Mammary epithelial cell (primary cell): ENCODE measurements around the gene HOXD3.

Experiments
- CTCF ChIP-seq, 2 donors: IDR thresholded peaks in 1 of 2; conservative IDR thresholded peaks in 1 of 2; 2 replicates each; pipeline ENCODE4 v1.5.1; 2011 to 2012; ENCODE audit warnings: inconsistent platforms in 2 of 2, low read length in 2 of 2, mild to moderate bottlenecking in 2 of 2, control low read depth in 1 of 2, low read depth in 1 of 2; ENCODE audit not compliant: insufficient read depth in 1 of 2; ENCODE audit errors: extremely low read depth in 1 of 2
- EZH2 ChIP-seq: IDR thresholded peaks from 2 replicates; pipeline ENCODE4 v1.6.1; 2012; ENCODE audit warnings: low read length, inconsistent platforms, borderline replicate concordance

- TF ChIP-seq CTCF (conservative IDR thresholded peaks at IDR 0.05 in 1 of 2, IDR thresholded peaks at IDR 0.05 in 1 of 2; ENCODE audit: extremely low read depth in 1 of 2, insufficient read depth in 1 of 2, low read depth in 1 of 2, low read length in 2 of 2) (no peak), EZH2 (no peak)
Measured at GRCh38 chr2:176200971-176201370, 43.9 kb downstream of the HOXD3 start.
